ENCODE data around the gene LSM4. TPM values are rescaled to one million over a fixed set of nuclear protein-coding genes. Genes with fewer than 3 reads are reported as not detected.
A peak's percentile ranks its signal among the peaks of the same experiment; 100 is the strongest.

The LSM4 gene
- total RNA-seq, 1 donor from 2014 or later = 73.0 TPM

- peaks cover 40% of the 10 kb centered on the region for H3K4me1 Mint-ChIP-seq (ENCODE audit: low read depth)
- TF ChIP-seq, protein P1, sequence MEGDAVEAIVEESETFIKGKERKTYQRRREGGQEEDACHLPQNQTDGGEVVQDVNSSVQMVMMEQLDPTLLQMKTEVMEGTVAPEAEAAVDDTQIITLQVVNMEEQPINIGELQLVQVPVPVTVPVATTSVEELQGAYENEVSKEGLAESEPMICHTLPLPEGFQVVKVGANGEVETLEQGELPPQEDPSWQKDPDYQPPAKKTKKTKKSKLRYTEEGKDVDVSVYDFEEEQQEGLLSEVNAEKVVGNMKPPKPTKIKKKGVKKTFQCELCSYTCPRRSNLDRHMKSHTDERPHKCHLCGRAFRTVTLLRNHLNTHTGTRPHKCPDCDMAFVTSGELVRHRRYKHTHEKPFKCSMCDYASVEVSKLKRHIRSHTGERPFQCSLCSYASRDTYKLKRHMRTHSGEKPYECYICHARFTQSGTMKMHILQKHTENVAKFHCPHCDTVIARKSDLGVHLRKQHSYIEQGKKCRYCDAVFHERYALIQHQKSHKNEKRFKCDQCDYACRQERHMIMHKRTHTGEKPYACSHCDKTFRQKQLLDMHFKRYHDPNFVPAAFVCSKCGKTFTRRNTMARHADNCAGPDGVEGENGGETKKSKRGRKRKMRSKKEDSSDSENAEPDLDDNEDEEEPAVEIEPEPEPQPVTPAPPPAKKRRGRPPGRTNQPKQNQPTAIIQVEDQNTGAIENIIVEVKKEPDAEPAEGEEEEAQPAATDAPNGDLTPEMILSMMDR (IDR thresholded peaks at IDR 0.05) = no peak
- H3K9me3 Mint-ChIP-seq (ENCODE audit: low read depth) = no peaks in the 10 kb centered on the region
- no peaks in the 10 kb centered on the region for H3K27me3 Mint-ChIP-seq (ENCODE audit: low read depth)
- peak within 1 kb of the TSS; percentile 8 for H3K4me3 Mint-ChIP-seq (ENCODE audit: unreplicated experiment)
- H3K27ac Mint-ChIP-seq (ENCODE audit: unreplicated experiment) = peak within 1 kb of the TSS; percentile 93
- H3K36me3 Mint-ChIP-seq (ENCODE audit: low read depth) = peaks cover 9% of the 10 kb centered on the region
- no peak for DNase-seq (ENCODE audit: low spot score)
Observed at GRCh38 chr19:18274219-18274780, 48.6 kb downstream of the LSM4 start, which contains the start of gene IQCN. Gene IQCN (minus strand): TSS chr19:18274452. CDS start chr19:18269478, 4,974 bp downstream.

GRCh38 chr19:18273561-18274218 is 49.2 kb downstream of the LSM4 start:
- Mint-ChIP-seq H3K4me3 (ENCODE audit: unreplicated experiment) (no peak overlapping the region), H3K27me3 (ENCODE audit: low read depth) (no peaks in the 10 kb centered on the region), H3K36me3 (ENCODE audit: low read depth) (peaks cover 3% of the 10 kb centered on the region), H3K4me1 (ENCODE audit: low read depth) (peaks cover 34% of the 10 kb centered on the region), H3K9me3 (ENCODE audit: low read depth) (no peaks in the 10 kb centered on the region), H3K27ac (ENCODE audit: unreplicated experiment) (peak overlapping the region; percentile 17)
- DNase-seq (ENCODE audit: low spot score) = no peak
- TF ChIP-seq, protein P1 (IDR thresholded peaks at IDR 0.05) = no peak

DNA sequence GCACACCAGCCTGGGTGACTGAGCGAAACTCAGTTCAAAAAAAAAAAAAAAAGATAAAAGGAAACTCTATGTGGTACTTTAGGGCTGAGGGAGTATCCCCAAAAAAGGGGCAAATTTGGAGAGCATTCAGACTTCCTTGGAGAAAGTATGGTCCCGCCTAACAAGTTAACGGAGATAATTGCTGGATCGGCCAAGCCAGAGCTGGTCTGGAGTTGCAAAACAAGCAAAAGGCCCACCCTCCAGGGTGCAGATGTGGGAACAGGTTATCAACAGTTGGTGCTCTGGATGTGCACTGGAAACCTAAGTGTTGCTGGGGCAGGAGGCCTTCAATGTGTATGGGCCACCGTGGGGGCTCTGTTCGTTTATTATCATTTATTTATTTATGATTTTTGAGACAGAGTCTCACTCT is 51.4 kb downstream of the LSM4 start:
- TF ChIP-seq, protein P1 (IDR thresholded peaks at IDR 0.05) = no peak
- H3K4me1 Mint-ChIP-seq (ENCODE audit: low read depth) = peaks cover 19% of the 10 kb centered on the region
- no peaks in the 10 kb centered on the region for H3K27me3 Mint-ChIP-seq (ENCODE audit: low read depth)
- no peaks in the 10 kb centered on the region for H3K9me3 Mint-ChIP-seq (ENCODE audit: low read depth)
- no peak for DNase-seq (ENCODE audit: low spot score)
- peak overlapping the region; percentile 54 for H3K27ac Mint-ChIP-seq (ENCODE audit: unreplicated experiment)
- no peak overlapping the region for H3K4me3 Mint-ChIP-seq (ENCODE audit: unreplicated experiment)
- H3K36me3 Mint-ChIP-seq (ENCODE audit: low read depth) = peaks cover 11% of the 10 kb centered on the region

GRCh38 chr19:18270326-18270725 is 52.5 kb downstream of the LSM4 start:
- Mint-ChIP-seq H3K27me3 (ENCODE audit: low read depth) (no peaks in the 10 kb centered on the region), H3K36me3 (ENCODE audit: low read depth) (peaks cover 19% of the 10 kb centered on the region), H3K27ac (ENCODE audit: unreplicated experiment) (no peak overlapping the region), H3K4me1 (ENCODE audit: low read depth) (peaks cover 12% of the 10 kb centered on the region), H3K4me3 (ENCODE audit: unreplicated experiment) (no peak overlapping the region), H3K9me3 (ENCODE audit: low read depth) (no peaks in the 10 kb centered on the region)
- no peak for DNase-seq (ENCODE audit: low spot score)
- TF ChIP-seq, protein P1 (IDR thresholded peaks at IDR 0.05) = no peak

GRCh38 chr19:18269070-18269723 is 53.7 kb downstream of the LSM4 start:
- H3K27me3 Mint-ChIP-seq (ENCODE audit: low read depth) = no peaks in the 10 kb centered on the region
- TF ChIP-seq, protein P1 (IDR thresholded peaks at IDR 0.05) = no peak
- DNase-seq (ENCODE audit: low spot score) = no peak
- H3K27ac Mint-ChIP-seq (ENCODE audit: unreplicated experiment) = peak overlapping the region; percentile 27
- H3K36me3 Mint-ChIP-seq (ENCODE audit: low read depth) = peaks cover 22% of the 10 kb centered on the region
- peaks cover under 1% of the 10 kb centered on the region for H3K4me1 Mint-ChIP-seq (ENCODE audit: low read depth)
- H3K4me3 Mint-ChIP-seq (ENCODE audit: unreplicated experiment) = no peak overlapping the region
- H3K9me3 Mint-ChIP-seq (ENCODE audit: low read depth) = no peaks in the 10 kb centered on the region
